CD4-positive, alpha-beta memory T cell (primary cell): Measurements from ENCODE around the gene PGAP6. TPM values are rescaled to one million over a fixed set of nuclear protein-coding genes. Genes with fewer than 3 reads are reported as not detected.
"Not testable (repeated sequence)": the region's sequence is repeated elsewhere in the genome, so short reads cannot be mapped to it uniquely, and the experiment has no call there.

Experiments used
- CTCF ChIA-PET: fragments of 350-600 bp; sonication (Branson Sonifier 250); formaldehyde crosslinking; loops from one replicate; lab custom pipeline; 2021; ENCODE audit warnings: inconsistent platforms; ENCODE audit not compliant: partially characterized antibody; lab: Charles Lee
- POLR2A ChIA-PET: fragments of 350-600 bp; sonication (Branson Sonifier 250); formaldehyde crosslinking; loops from one replicate; lab custom pipeline; 2021; ENCODE audit not compliant: partially characterized antibody; lab: Charles Lee
- DNase-seq, 5 donors: peaks; one replicate each; pipeline versions ENCODE4 v3.0.0 to v3.0.0-alpha.2; 2020 to 2022; ENCODE audit warnings: mixed read lengths in 1 of 5
- H3K27ac ChIP-seq: one replicate; pipeline ENCODE4 v1.7.0; 2013; ENCODE audit warnings: low read depth, low read length
- H3K27me3 ChIP-seq: 2 replicates; pipeline ENCODE4 v1.7.0; 2013; ENCODE audit warnings: mild to moderate bottlenecking, low read length, moderate library complexity; ENCODE audit not compliant: insufficient read depth
- H3K36me3 ChIP-seq: 2 replicates; pipeline ENCODE4 v1.7.0; 2013; ENCODE audit warnings: mild to moderate bottlenecking, low read length, moderate library complexity; ENCODE audit not compliant: insufficient read depth
- H3K4me1 ChIP-seq: 2 replicates; pipeline ENCODE4 v1.7.0; 2013; ENCODE audit warnings: mild to moderate bottlenecking, low read length, moderate library complexity; ENCODE audit not compliant: insufficient read depth
- H3K4me3 ChIP-seq, 2 donors: one replicate each; pipeline ENCODE4 v1.7.0; 2013; ENCODE audit warnings: low read length in 2 of 2, mild to moderate bottlenecking in 1 of 2
- H3K9me3 ChIP-seq, 2 donors: one replicate each; pipeline ENCODE4 v1.7.0; 2013; ENCODE audit warnings: low read length in 2 of 2, control low read depth in 1 of 2; ENCODE audit not compliant: control insufficient read depth in 1 of 2
- H3K27ac Mint-ChIP-seq, 7 donors: one replicate each; pipeline ENCODE4 v1.8.0; 2020 to 2021; ENCODE audit warnings: mixed read lengths in 7 of 7, mild to moderate bottlenecking in 6 of 7, inconsistent platforms in 3 of 7, moderate library complexity in 3 of 7
- H3K27me3 Mint-ChIP-seq, 2 donors: one replicate each; pipeline ENCODE4 v1.8.0; 2020 to 2021; ENCODE audit warnings: mixed read lengths in 2 of 2
- H3K36me3 Mint-ChIP-seq, 2 donors: one replicate each; pipeline ENCODE4 v1.8.0; 2020 to 2021; ENCODE audit warnings: mixed read lengths in 2 of 2, inconsistent platforms in 1 of 2, mild to moderate bottlenecking in 1 of 2
- H3K4me1 Mint-ChIP-seq, 4 donors: one replicate each; pipeline ENCODE4 v1.8.0; 2020 to 2021; ENCODE audit warnings: mixed read lengths in 4 of 4, mild to moderate bottlenecking in 1 of 4
- H3K4me3 Mint-ChIP-seq, 8 donors: one replicate each; pipeline ENCODE4 v1.8.0; 2020 to 2021; ENCODE audit warnings: mixed read lengths in 8 of 8, mild to moderate bottlenecking in 7 of 8, moderate library complexity in 6 of 8, inconsistent platforms in 3 of 8
- H3K9me3 Mint-ChIP-seq, 8 donors: one replicate each; pipeline ENCODE4 v1.8.0; 2020 to 2021; ENCODE audit warnings: mixed read lengths in 8 of 8, mild to moderate bottlenecking in 5 of 8, inconsistent platforms in 3 of 8, moderate library complexity in 1 of 8
- intact Hi-C: fragments of 100-400 bp; cut with micrococcal nuclease; formaldehyde crosslinking; loops from one replicate; pipeline ENCODE4 v1.15.1; 2023
- polyA plus RNA-seq, 2 donors: library from polyadenylated mRNA; unstranded; fragments of 300-500 nt; fragmentation: Illumina TruSeq; gene quantifications; one replicate each; pipeline ENCODE4 v1.2.3, GENCODE V29; 2021
- total RNA-seq, 2 experiments: library from RNA; stranded (reverse); gene quantifications; one replicate each; pipeline ENCODE4 v1.2.3, GENCODE V29; 2021

The PGAP6 gene
- total and polyA plus RNA-seq, 4 experiments from 2014 or later: 22.7 to 73.5 (median 56.3) TPM

DNA sequence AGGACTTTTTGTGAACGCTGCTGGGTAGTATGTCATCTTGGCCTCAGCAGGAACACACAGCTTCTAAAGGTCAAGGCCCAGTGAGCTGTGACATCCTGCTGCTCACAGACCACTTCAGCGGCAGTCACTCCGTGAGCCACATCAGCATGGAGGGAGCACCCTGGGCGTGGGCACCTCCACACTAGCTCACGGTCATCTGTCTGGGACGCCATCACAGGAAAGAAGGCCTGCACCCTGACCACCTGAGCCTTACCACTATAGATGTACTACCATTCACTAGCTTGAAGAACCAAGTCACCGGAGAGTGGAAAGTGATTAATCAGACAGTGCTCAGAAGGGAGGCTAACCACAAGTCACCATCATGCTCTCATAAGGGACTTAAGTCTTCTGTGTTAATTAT lies 32.6 kb downstream of the PGAP6 start:
- no peak overlapping the region for H3K27ac ChIP-seq

DNA sequence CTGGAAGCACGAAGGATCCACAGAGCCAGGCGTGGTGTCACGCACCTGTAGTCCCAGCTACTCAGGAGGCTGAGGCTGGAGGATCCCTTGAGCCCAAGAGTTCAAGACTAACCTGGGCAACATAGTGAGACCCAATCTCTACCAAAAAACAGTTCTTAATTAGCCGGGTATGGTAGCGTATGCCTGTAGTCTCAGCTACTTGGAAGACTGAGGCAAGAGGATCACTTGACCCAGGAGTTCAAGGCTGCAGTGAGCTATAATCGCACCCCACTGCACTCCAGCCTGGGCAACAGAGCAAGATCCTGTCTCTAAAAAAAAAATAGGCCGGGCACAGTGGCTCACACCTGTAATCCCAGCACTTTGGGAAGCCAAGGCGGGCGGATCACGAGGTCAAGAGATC lies 33.3 kb downstream of the PGAP6 start:
- peaks cover 37 to 81% (median 64%) of the 10 kb centered on the region in 4 donors for H3K4me1 Mint-ChIP-seq
- H3K4me3 Mint-ChIP-seq: peak overlapping the region in 2 of 8 donors; percentile 20 to 69
- H3K27me3 Mint-ChIP-seq, H3K9me3 ChIP-seq, DNase-seq, H3K9me3 Mint-ChIP-seq, H3K36me3 ChIP-seq, intact Hi-C loops, H3K4me3 ChIP-seq, H3K27ac ChIP-seq, H3K27me3 ChIP-seq: not testable (repeated sequence)
- CTCF ChIA-PET: interaction anchor here (2.1 kb wide), 1 partner anchor 113 kb away, joined by 10 read pairs; the partner anchor contains the start of gene FAM234A
- POLR2A ChIA-PET: interaction anchor here (0.9 to 1.5 kb wide), 2 partner anchors 52 to 122 kb away, joined by 3 read pairs; partner anchors contain the start of gene DECR2
- H3K4me1 ChIP-seq: peaks cover 65% of the 10 kb centered on the region
- H3K27ac Mint-ChIP-seq: peak overlapping the region in 2 of 7 donors; percentile 35 to 65
- H3K36me3 Mint-ChIP-seq: peaks cover 21 to 52% of the 10 kb centered on the region in 2 donors

More for the DNA sequence above, 32.6 kb downstream of the PGAP6 start:
- Histone ChIP-seq H3K27me3 (no peaks in the 10 kb centered on the region), H3K4me1 (peaks cover 72% of the 10 kb centered on the region), H3K4me3 (no peak overlapping the region), H3K36me3 (peaks cover 5% of the 10 kb centered on the region), H3K9me3 (no peaks in the 10 kb centered on the region)
- Mint-ChIP-seq H3K27me3 (no peaks in the 10 kb centered on the region), H3K9me3 (no peaks in the 10 kb centered on the region), H3K4me3 (peak overlapping the region in 4 of 8 donors; percentile 17 to 71 (median 39)), H3K27ac (peak overlapping the region in 3 of 7 donors; percentile 5 to 66 (median 49)), H3K36me3 (peaks cover 21 to 48% of the 10 kb centered on the region in 2 donors), H3K4me1 (peaks cover 39 to 80% (median 67%) of the 10 kb centered on the region in 4 donors)
- no peak for DNase-seq
- intact Hi-C loops: no loop called here
- ChIA-PET CTCF (interaction anchor here (0.6 to 2.1 kb wide), 3 partner anchors 96 to 114 kb away, joined by 3 to 10 read pairs (median 3); partner anchors contain the start of gene FAM234A), POLR2A (interaction anchor here (0.7 to 1.8 kb wide), 5 partner anchors 33 to 1916 kb away, joined by 3 to 4 read pairs (median 3); partner anchors contain the start of genes DECR2 and PGAP6)

DNA sequence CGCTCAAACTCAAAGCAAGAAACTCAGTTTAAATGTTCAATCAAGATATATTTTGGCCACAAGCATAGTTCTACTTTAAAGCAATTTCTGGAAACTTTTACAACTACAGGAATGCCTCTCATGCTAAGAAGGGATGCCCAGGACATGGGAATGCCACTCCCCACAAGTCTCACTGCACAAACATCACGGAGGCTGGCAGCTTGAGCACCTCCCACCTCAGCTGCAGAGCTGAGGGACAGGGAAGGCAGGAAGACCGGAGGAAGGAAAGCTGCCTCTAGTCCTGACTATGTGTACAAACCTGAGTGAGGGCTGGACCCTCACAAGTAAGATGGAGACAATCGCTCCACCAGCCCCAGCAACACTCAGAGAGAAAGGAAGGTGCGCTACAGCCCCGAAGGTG lies 34.6 kb downstream of the PGAP6 start:
- Histone ChIP-seq H3K9me3 (no peaks in the 10 kb centered on the region), H3K27ac (no peak overlapping the region), H3K27me3 (no peaks in the 10 kb centered on the region), H3K36me3 (peaks cover 13% of the 10 kb centered on the region), H3K4me1 (peaks cover 71% of the 10 kb centered on the region), H3K4me3 (no peak overlapping the region)
- CTCF ChIA-PET: no interaction called here
- POLR2A ChIA-PET: interaction anchor here (1.0 kb wide), 1 partner anchor 112 kb away, joined by 3 read pairs; the partner anchor contains the start of gene FAM234A
- no peak for DNase-seq
- H3K4me3 Mint-ChIP-seq: peak overlapping the region in 2 of 8 donors; percentile 27 to 67
- peak overlapping the region; percentile 14 to 81 (median 54) for H3K27ac Mint-ChIP-seq
- peaks cover 26 to 59% of the 10 kb centered on the region in 2 donors for H3K36me3 Mint-ChIP-seq
- no peaks in the 10 kb centered on the region for H3K9me3 Mint-ChIP-seq
- H3K27me3 Mint-ChIP-seq: no peaks in the 10 kb centered on the region
- peaks cover 45 to 91% (median 72%) of the 10 kb centered on the region in 4 donors for H3K4me1 Mint-ChIP-seq
- intact Hi-C loops: no loop called here

DNA sequence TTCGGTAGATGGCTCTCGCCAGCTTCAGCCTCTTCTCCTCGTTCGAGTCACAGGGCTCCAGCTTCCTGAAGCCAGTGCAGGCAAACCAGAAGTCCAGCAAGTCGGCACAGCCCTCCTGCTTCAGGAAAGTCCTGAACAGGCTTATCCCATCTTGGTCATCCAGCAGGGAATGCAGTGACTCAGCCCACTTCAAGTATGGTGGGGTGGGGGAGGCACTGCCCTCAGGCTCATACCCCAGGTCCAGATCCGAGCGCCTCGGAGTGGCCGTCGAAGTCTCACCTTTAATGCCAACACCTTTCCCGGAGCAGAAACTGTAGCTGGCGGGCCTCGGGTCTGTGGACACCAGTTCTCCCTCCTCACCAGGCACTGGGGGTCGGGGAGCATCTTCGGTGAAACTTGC lies 35.2 kb downstream of the PGAP6 start:
- Histone ChIP-seq H3K4me1 (peaks cover 73% of the 10 kb centered on the region), H3K36me3 (peaks cover 13% of the 10 kb centered on the region), H3K27ac (no peak overlapping the region), H3K27me3 (no peaks in the 10 kb centered on the region), H3K9me3 (no peaks in the 10 kb centered on the region), H3K4me3 (no peak overlapping the region)
- peak overlapping the region in 4 of 8 donors; percentile 40 to 61 (median 49) for H3K4me3 Mint-ChIP-seq
- H3K4me1 Mint-ChIP-seq: peaks cover 48 to 96% (median 76%) of the 10 kb centered on the region in 4 donors
- no peak for DNase-seq
- no peaks in the 10 kb centered on the region for H3K27me3 Mint-ChIP-seq
- H3K36me3 Mint-ChIP-seq: peaks cover 28 to 62% of the 10 kb centered on the region in 2 donors
- intact Hi-C loops: no loop called here
- ChIA-PET POLR2A (no interaction called here), CTCF (interaction anchor here (1.1 kb wide), 1 partner anchor 164 kb away, joined by 3 read pairs; no protein-coding TSS in a partner anchor)
- H3K9me3 Mint-ChIP-seq: no peaks in the 10 kb centered on the region
- peak overlapping the region in 2 of 7 donors; percentile 3 to 17 for H3K27ac Mint-ChIP-seq

DNA sequence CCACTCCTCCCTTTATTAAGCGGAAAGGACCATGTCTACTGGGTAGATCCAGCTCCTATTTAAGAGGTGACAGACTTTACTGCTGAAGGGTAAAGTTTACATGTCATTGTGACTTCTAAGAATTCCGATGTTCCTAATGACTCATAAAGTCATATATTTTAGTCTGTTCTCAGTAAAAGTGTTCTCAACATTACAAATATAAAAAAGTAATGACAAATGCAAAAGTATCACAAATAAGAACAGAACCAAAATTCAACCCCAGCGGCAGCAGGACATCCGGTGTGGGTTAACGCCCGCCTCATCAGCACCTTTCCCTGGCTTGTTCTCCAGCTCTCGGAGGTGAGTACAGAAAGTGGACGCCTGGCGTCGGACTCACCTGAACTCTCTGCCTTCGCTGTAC lies 36.0 kb downstream of the PGAP6 start:
- Mint-ChIP-seq H3K4me3 (peak overlapping the region; percentile 28 to 61 (median 51)), H3K36me3 (peaks cover 28 to 62% of the 10 kb centered on the region in 2 donors), H3K27me3 (no peaks in the 10 kb centered on the region), H3K9me3 (no peaks in the 10 kb centered on the region), H3K27ac (peak overlapping the region in 4 of 7 donors; percentile 9 to 70 (median 52)), H3K4me1 (peaks cover 48 to 91% (median 72%) of the 10 kb centered on the region in 4 donors)
- ChIA-PET CTCF (interaction anchor here (0.9 to 1.5 kb wide), 3 partner anchors 16 to 163 kb away, joined by 3 to 4 read pairs (median 3); no protein-coding TSS in a partner anchor), POLR2A (no interaction called here)
- H3K27ac ChIP-seq: no peak overlapping the region
- intact Hi-C loops: no loop called here
- H3K9me3 ChIP-seq: no peaks in the 10 kb centered on the region
- H3K4me3 ChIP-seq: no peak overlapping the region
- no peak for DNase-seq
- peaks cover 68% of the 10 kb centered on the region for H3K4me1 ChIP-seq
- no peaks in the 10 kb centered on the region for H3K27me3 ChIP-seq
- peaks cover 13% of the 10 kb centered on the region for H3K36me3 ChIP-seq

DNA sequence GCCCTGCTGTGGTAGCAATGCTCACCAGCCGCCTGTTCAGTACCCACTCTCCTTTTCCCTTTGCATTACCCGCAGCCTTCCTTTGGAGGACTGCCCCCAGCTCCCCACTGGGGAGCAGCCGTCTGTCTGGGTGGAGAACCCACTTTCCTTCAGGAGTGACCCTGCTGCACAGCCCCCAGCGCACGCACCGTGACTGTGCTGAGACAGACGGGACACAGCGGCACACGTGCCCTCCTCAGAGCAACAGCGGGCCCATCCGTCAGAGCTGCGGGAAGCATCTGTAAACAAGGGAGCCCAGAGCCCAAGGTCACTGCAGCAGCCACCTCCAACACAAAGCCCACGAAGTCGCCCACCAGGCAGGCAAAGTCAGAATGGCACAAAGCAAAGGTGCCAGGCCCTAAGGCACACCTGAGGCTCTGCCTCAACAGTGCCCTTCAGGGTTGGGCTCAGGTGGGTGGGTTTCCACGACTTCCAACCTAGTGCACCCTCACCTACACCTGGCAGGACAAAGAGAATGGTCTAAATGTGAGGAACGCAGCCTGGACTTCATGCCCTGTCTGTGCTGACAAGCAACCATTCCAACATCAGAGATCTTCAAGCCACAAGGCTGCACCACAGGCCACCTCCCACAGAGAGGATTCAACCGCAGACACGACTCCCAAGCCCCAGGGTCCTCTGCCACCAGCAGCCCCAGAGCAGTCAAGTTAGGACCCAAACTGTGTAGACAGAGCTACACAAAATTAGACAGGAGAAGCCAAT lies 39.1 kb downstream of the PGAP6 start:
- Mint-ChIP-seq H3K36me3 (peaks cover 27 to 50% of the 10 kb centered on the region in 2 donors), H3K27ac (peak overlapping the region in 4 of 7 donors; percentile 10 to 57 (median 38)), H3K9me3 (no peaks in the 10 kb centered on the region), H3K4me1 (peaks cover 48 to 87% (median 67%) of the 10 kb centered on the region in 4 donors), H3K27me3 (no peaks in the 10 kb centered on the region), H3K4me3 (peak overlapping the region in 4 of 8 donors; percentile 43 to 61 (median 46))
- Histone ChIP-seq H3K4me3 (no peak overlapping the region), H3K9me3 (no peaks in the 10 kb centered on the region), H3K4me1 (peaks cover 64% of the 10 kb centered on the region), H3K27ac (no peak overlapping the region), H3K27me3 (no peaks in the 10 kb centered on the region), H3K36me3 (peaks cover 13% of the 10 kb centered on the region)
- DNase-seq: peak in 1 of 5 donors; percentile 19
- CTCF ChIA-PET: interaction anchor here (1.1 to 1.4 kb wide), 2 partner anchors 9 to 161 kb away, joined by 4 to 5 read pairs; no protein-coding TSS in a partner anchor
- intact Hi-C loops: no loop called here
- POLR2A ChIA-PET: no interaction called here

DNA sequence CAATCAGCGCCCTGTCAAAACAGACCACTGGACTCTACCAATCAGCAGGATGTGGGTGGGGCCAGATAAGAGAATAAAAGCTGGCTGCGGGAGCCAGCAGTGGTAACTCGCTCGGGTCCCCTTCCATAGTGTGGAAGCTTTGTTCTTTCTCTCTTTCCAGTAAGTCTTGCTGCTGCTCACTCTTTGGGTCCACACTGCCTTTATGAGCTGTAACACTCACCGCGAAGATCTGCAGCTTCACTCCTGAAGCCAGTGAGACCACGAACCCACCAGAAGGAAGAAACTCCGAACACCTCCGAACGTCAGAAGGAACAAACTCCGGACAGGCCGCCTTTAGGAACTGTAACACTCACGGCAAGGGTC lies 39.8 kb downstream of the PGAP6 start:
- Mint-ChIP-seq H3K36me3 (peaks cover 20 to 44% of the 10 kb centered on the region in 2 donors), H3K4me1 (peaks cover 44 to 80% (median 64%) of the 10 kb centered on the region in 4 donors), H3K27ac (peak overlapping the region in 3 of 7 donors; percentile 22 to 74 (median 38)), H3K4me3 (peak overlapping the region in 4 of 8 donors; percentile 37 to 54 (median 44))
- H3K4me3 ChIP-seq, H3K27ac ChIP-seq, H3K9me3 ChIP-seq, CTCF ChIA-PET, intact Hi-C loops, H3K9me3 Mint-ChIP-seq, H3K27me3 ChIP-seq, POLR2A ChIA-PET, H3K27me3 Mint-ChIP-seq, DNase-seq: not testable (repeated sequence)
- Histone ChIP-seq H3K36me3 (peaks cover 13% of the 10 kb centered on the region), H3K4me1 (peaks cover 62% of the 10 kb centered on the region)
